Stomach smooth muscle (tissue), 2 donors: ENCODE data around the gene ADGRG3.

Source experiments
- H3K27ac ChIP-seq: one replicate; pipeline ENCODE4 v1.7.0; 2013; ENCODE audit warnings: mild to moderate bottlenecking, low read length, inconsistent platforms
- H3K27me3 ChIP-seq, 2 donors: one replicate each; pipeline ENCODE4 v1.7.0; 2013; ENCODE audit warnings: low read length in 2 of 2; ENCODE audit not compliant: insufficient read depth in 2 of 2, control insufficient read depth in 1 of 2
- H3K36me3 ChIP-seq, 2 donors: one replicate each; pipeline ENCODE4 v1.7.0; 2013; ENCODE audit warnings: low read length in 2 of 2; ENCODE audit not compliant: control insufficient read depth in 2 of 2, insufficient read depth in 2 of 2
- H3K4me1 ChIP-seq: one replicate; pipeline ENCODE4 v1.7.0; 2013; ENCODE audit warnings: low read length; ENCODE audit not compliant: control insufficient read depth, insufficient read depth
- H3K4me3 ChIP-seq, 2 donors: one replicate each; pipeline ENCODE4 v1.7.0; 2013; ENCODE audit warnings: low read length in 2 of 2
- H3K9ac ChIP-seq, 2 donors: one replicate each; pipeline ENCODE4 v1.7.0; 2013; ENCODE audit warnings: low read length in 2 of 2, mild to moderate bottlenecking in 1 of 2
- H3K9me3 ChIP-seq, 2 donors: one replicate each; pipeline ENCODE4 v1.7.0; 2013; ENCODE audit warnings: low read length in 2 of 2; ENCODE audit not compliant: control insufficient read depth in 2 of 2
- donor health status: healthy.
- donor health status: Pancreatic carcinoma.

The ADGRG3 gene

GRCh38 chr16:57677622-57678369, 9.7 kb downstream of the ADGRG3 start:
- H3K27me3 ChIP-seq = peaks cover 0 to 3% of the 10 kb centered on the region in 2 donors
- no peaks in the 10 kb centered on the region for H3K4me1 ChIP-seq
- no peak overlapping the region for H3K27ac ChIP-seq
- no peaks in the 10 kb centered on the region for H3K36me3 ChIP-seq
- no peak overlapping the region for H3K4me3 ChIP-seq
- H3K9me3 ChIP-seq = no peaks in the 10 kb centered on the region
- no peak overlapping the region for H3K9ac ChIP-seq

- H3K9me3 ChIP-seq = no peaks in the 10 kb centered on the region
- no peak overlapping the region for H3K4me3 ChIP-seq
- H3K9ac ChIP-seq = no peak overlapping the region
- no peaks in the 10 kb centered on the region for H3K4me1 ChIP-seq
- H3K27ac ChIP-seq = no peak overlapping the region
- no peaks in the 10 kb centered on the region for H3K36me3 ChIP-seq
- H3K27me3 ChIP-seq = peaks cover 0 to 3% of the 10 kb centered on the region in 2 donors
These were observed 10.9 kb downstream of the ADGRG3 start for GRCh38 chr16:57679016-57679415.

DNA sequence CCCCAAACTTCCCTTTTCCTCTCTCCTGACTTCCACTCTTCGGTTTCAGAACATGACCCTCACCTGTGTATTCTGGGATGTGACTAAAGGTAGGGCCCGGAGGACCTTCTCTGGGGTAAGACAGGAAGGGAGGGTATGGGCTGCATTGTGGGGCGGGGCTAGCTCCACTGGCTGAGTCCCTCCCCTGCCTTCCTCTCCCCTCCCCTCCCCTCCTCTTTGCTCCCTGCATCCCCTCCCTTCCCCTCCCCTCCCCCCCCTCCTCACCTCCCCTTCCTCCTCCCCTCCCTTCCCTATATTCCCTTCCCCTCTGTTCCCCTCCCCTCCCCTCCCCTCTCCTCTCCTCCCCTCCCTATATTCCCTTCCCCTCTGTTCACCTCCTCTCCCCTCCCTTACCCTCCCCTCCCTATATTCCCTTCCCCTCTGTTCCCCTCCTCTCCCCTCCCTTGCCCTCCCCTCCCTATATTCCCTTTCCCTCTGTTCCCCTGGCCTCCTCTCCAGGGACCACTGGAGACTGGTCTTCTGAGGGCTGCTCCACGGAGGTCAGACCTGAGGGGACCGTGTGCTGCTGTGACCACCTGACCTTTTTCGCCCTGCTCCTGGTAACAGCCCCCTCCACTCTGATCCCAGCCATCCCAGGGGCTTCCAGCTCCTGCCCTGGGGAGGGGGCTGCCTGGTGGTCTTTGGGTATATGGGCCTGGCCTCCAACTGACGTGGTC, 11.8 kb downstream of the ADGRG3 start:
- Histone ChIP-seq H3K4me1 (no peaks in the 10 kb centered on the region), H3K27ac (no peak overlapping the region), H3K27me3 (peaks cover 2 to 3% of the 10 kb centered on the region in 2 donors), H3K4me3 (no peak overlapping the region), H3K36me3 (no peaks in the 10 kb centered on the region), H3K9me3 (no peaks in the 10 kb centered on the region), H3K9ac (no peak overlapping the region)

GRCh38 chr16:57680842-57681375, 12.8 kb downstream of the ADGRG3 start:
- peaks cover 3% of the 10 kb centered on the region in 2 donors for H3K27me3 ChIP-seq
- H3K9me3 ChIP-seq = no peaks in the 10 kb centered on the region
- H3K9ac ChIP-seq = no peak overlapping the region
- H3K4me3 ChIP-seq = no peak overlapping the region
- H3K27ac ChIP-seq = no peak overlapping the region
- H3K4me1 ChIP-seq = no peaks in the 10 kb centered on the region
- no peaks in the 10 kb centered on the region for H3K36me3 ChIP-seq

DNA sequence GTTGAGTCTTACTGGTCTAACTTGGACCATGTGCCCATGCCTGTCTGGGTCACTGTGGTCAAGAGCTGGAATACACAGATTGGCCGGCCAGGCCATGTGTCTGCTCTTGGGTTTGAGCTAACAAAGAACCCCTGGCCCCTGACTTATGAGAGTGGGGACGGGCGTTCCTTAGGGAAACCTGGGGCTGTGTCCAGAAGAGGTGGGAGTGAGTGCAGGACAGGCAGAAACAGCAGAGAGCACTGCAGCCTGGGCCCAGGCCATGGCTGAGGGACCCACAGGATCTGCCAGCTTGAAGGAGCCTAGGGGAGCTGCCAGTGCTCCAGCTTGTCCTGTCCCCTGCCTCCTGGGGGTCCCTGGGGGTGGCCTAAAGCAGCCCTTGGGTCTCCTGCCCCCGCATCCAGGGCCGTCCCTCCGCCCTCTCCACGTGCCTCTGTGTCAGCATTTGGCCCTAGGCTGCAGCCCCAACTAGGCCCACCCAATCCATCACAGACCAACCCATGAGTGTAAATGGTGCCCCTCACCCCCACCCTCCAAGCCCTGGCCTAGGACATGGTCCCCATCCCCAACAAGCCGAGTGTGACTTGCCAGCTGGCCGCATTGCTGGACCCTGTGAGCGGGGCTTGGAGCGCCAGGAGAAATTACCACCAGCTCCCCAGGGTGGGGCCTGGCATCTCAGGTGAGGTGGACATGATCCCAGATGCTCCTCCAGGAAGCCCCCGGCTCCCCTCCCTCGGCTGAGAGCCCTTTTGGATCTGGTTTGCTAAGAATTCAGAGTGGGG, 14.0 kb downstream of the ADGRG3 start:
- no peaks in the 10 kb centered on the region for H3K36me3 ChIP-seq
- peaks cover 3% of the 10 kb centered on the region in 2 donors for H3K27me3 ChIP-seq
- no peaks in the 10 kb centered on the region for H3K4me1 ChIP-seq
- H3K9me3 ChIP-seq = no peaks in the 10 kb centered on the region
- no peak overlapping the region for H3K9ac ChIP-seq
- no peak overlapping the region for H3K27ac ChIP-seq
- H3K4me3 ChIP-seq = no peak overlapping the region

- H3K36me3 ChIP-seq = no peaks in the 10 kb centered on the region
- no peaks in the 10 kb centered on the region for H3K4me1 ChIP-seq
- H3K27me3 ChIP-seq = peaks cover 3% of the 10 kb centered on the region in 2 donors
- no peak overlapping the region for H3K27ac ChIP-seq
- H3K9ac ChIP-seq = no peak overlapping the region
- H3K4me3 ChIP-seq = no peak overlapping the region
- H3K9me3 ChIP-seq = no peaks in the 10 kb centered on the region
These were observed 14.9 kb downstream of the ADGRG3 start for GRCh38 chr16:57682809-57683635.

- Histone ChIP-seq H3K4me1 (no peaks in the 10 kb centered on the region), H3K36me3 (no peaks in the 10 kb centered on the region), H3K9me3 (no peaks in the 10 kb centered on the region), H3K4me3 (no peak overlapping the region), H3K27me3 (peaks cover 3 to 7% of the 10 kb centered on the region in 2 donors), H3K27ac (no peak overlapping the region), H3K9ac (no peak overlapping the region)
These were observed 15.8 kb downstream of the ADGRG3 start for GRCh38 chr16:57683636-57684545.

GRCh38 chr16:57684626-57685358, 16.7 kb downstream of the ADGRG3 start:
- H3K36me3 ChIP-seq = no peaks in the 10 kb centered on the region
- H3K9ac ChIP-seq = no peak overlapping the region
- no peaks in the 10 kb centered on the region for H3K4me1 ChIP-seq
- H3K9me3 ChIP-seq = no peaks in the 10 kb centered on the region
- no peak overlapping the region for H3K4me3 ChIP-seq
- H3K27me3 ChIP-seq = peaks cover 0 to 9% of the 10 kb centered on the region in 2 donors
- H3K27ac ChIP-seq = no peak overlapping the region

DNA sequence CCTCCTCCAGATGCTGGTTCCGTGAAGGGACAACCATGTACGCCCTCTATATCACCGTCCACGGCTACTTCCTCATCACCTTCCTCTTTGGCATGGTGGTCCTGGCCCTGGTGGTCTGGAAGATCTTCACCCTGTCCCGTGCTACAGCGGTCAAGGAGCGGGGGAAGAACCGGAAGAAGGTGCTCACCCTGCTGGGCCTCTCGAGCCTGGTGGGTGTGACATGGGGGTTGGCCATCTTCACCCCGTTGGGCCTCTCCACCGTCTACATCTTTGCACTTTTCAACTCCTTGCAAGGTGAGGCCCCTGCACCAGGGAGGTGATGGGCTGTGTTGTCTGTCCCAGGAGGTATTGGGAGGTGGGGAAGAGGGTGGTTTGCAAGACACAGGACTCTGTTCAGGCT, 17.5 kb downstream of the ADGRG3 start:
- Histone ChIP-seq H3K4me3 (no peak overlapping the region), H3K4me1 (no peaks in the 10 kb centered on the region), H3K36me3 (no peaks in the 10 kb centered on the region), H3K27me3 (peaks cover 0 to 14% of the 10 kb centered on the region in 2 donors), H3K9ac (no peak overlapping the region), H3K9me3 (no peaks in the 10 kb centered on the region), H3K27ac (no peak overlapping the region)
